Psoas muscle (tissue), 8 donors: ENCODE measurements around the gene MAPKBP1. TPM values are rescaled to one million over a fixed set of nuclear protein-coding genes. Genes with fewer than 3 reads are reported as not detected.

Experiments
- ATAC-seq, 4 donors: fragments of 200-7000 bp; cut with Tn5 transposase; one replicate each; pipeline ENCODE4 v1.9.1; 2020; ENCODE audit warnings: moderate library complexity in 3 of 4, mild to moderate bottlenecking in 2 of 4
- DNase-seq, 2 donors: peaks; one replicate each; pipeline ENCODE4 v3.0.0-alpha.2; 2020
- H3K27ac ChIP-seq: fragments of 200-600 bp; one replicate; pipeline ENCODE4 v1.8.0; 2022
- H3K27me3 ChIP-seq, 3 donors: fragments of 200-600 bp in 1 of 3; one replicate each; pipeline versions ENCODE4 v1.6.1 to v1.8.0; 2013 to 2022; ENCODE audit warnings: low read length in 2 of 3, mild to moderate bottlenecking in 2 of 3, moderate library complexity in 1 of 3; ENCODE audit not compliant: insufficient read depth in 3 of 3
- H3K36me3 ChIP-seq, 2 donors: fragments of 200-600 bp in 1 of 2; one replicate each; pipeline versions ENCODE4 v1.6.1 to v1.8.0; 2013 to 2022; ENCODE audit warnings: low read depth in 1 of 2, mild to moderate bottlenecking in 1 of 2, moderate library complexity in 1 of 2; ENCODE audit not compliant: insufficient read depth in 1 of 2
- H3K4me1 ChIP-seq: fragments of 200-600 bp; one replicate; pipeline ENCODE4 v1.8.0; 2022
- H3K4me3 ChIP-seq: fragments of 200-600 bp; one replicate; pipeline ENCODE4 v1.8.0; 2022; ENCODE audit warnings: mild to moderate bottlenecking
- H3K9me3 ChIP-seq: fragments of 200-600 bp; one replicate; pipeline ENCODE4 v1.8.0; 2022
- WGBS, 3 donors: extraction: QIAGEN DNeasy Blood & Tissue Kit; methylation state at CpG; one replicate each; pipeline versions ENCODE4 v1.1.6 to v1.1.7; 2013; 5-methylcytosine and 5-hydroxymethylcytosine counted together
- intact Hi-C, 2 donors: fragments of 100-400 bp; cut with DNase I; formaldehyde crosslinking; loops; one replicate each; pipeline versions ENCODE4 v1.11.0 to v1.14.2; 2022
- polyA plus RNA-seq, 3 donors: library from polyadenylated mRNA; stranded (reverse); fragments of 200-250 nt; gene quantifications; one replicate each; pipeline ENCODE4 v1.2.3, GENCODE V29; 2013
- total RNA-seq, 4 donors: library from RNA; stranded (reverse); fragmentation: NEBNext Ultra II Directional in 2 of 4; extraction: Animal tissue kit (Norgen Biotek cat#: 25700) in 2 of 4; gene quantifications; one replicate each; pipeline versions ENCODE4 v1.2.1 to v1.2.4, GENCODE V29; 2021 to 2023
- TF ChIP-seq, protein P1 (sequence below): fragments of 200-600 bp; IDR thresholded peaks from one replicate; pipeline ENCODE4 v1.8.0; 2022; ENCODE audit warnings: antibody characterized with exemption
- donor health status: healthy with polysubstance abuse.
- donor health status: DM: no; HTN: no; CAD: no; lungs with moderate emphysema.
- donor health status: Bipolar disorder and iron deficiency.
- donor health status: healthy.
- donor health status: DM: yes; HTN: yes; CAD: no.
- donor health status: DM: no; HTN: no; CAD: no.
- donor health status: DM: no; HTN: no; CAD: no.
- donor health status: DM: yes; HTN: yes; CAD: no.

Gene MAPKBP1
- total and polyA plus RNA-seq, 7 donors = 2.4 to 10.3 (median 7.1) TPM

DNA sequence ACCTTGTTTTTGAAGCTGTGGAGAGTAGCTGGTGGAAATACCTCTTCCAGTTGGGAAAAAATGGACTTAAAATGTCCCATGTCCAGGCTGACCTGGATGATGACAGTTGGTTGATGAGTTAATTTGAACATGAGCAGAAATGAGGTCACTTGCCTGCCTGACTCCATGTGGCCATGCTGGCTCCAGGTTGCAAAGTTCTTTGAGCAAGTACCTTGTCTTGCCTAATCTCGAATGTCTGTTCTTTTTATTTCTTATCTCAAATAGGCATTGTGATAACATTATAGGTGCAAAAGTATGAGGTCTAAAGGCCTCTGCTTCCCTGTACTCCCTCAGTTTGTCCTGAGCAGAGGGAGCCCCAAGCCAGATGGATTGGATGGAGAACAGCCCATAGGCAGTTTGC is 9.0 kb downstream of the MAPKBP1 start:
- Histone ChIP-seq H3K9me3 (no peaks in the 10 kb centered on the region), H3K4me3 (no peak overlapping the region), H3K27me3 (no peaks in the 10 kb centered on the region), H3K4me1 (peaks cover 10% of the 10 kb centered on the region), H3K36me3 (no peaks in the 10 kb centered on the region), H3K27ac (no peak overlapping the region)
- DNase-seq (no peak), ATAC-seq (no peak)
- intact Hi-C loops = no loop called here
- TF ChIP-seq, protein P1, sequence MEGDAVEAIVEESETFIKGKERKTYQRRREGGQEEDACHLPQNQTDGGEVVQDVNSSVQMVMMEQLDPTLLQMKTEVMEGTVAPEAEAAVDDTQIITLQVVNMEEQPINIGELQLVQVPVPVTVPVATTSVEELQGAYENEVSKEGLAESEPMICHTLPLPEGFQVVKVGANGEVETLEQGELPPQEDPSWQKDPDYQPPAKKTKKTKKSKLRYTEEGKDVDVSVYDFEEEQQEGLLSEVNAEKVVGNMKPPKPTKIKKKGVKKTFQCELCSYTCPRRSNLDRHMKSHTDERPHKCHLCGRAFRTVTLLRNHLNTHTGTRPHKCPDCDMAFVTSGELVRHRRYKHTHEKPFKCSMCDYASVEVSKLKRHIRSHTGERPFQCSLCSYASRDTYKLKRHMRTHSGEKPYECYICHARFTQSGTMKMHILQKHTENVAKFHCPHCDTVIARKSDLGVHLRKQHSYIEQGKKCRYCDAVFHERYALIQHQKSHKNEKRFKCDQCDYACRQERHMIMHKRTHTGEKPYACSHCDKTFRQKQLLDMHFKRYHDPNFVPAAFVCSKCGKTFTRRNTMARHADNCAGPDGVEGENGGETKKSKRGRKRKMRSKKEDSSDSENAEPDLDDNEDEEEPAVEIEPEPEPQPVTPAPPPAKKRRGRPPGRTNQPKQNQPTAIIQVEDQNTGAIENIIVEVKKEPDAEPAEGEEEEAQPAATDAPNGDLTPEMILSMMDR = no peak
- WGBS, 3 donors = 86 to 94% (median 93%) methylated on average over 1 of the region's 1 CpG

DNA sequence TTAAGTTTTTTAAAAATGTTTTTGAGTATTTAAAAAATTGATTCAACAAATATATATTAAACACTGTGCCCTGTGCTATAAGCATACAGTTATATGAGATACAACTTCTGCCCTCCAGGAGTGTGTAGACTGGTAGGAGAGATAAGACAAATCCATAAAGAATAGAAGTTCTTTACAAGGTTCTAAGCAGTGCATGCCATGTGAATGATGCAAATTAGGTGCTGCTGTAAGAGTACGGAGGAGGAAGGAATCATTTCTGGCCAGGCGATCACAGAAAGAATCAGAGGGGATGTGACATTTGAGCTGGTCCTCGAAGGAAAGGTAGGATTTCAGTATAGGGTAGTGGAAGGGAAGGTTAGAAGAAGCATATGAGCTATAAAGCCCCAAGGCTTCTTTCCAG is 14.0 kb downstream of the MAPKBP1 start:
- TF ChIP-seq, protein P1 = no peak
- ATAC-seq (no peak), DNase-seq (no peak)
- WGBS, 3 donors = 49 to 77% (median 65%) methylated on average over 3 of the region's 3 CpGs
- no peaks in the 10 kb centered on the region for H3K27me3 ChIP-seq
- H3K4me1 ChIP-seq = peaks cover 42% of the 10 kb centered on the region
- no peak overlapping the region for H3K4me3 ChIP-seq
- no peaks in the 10 kb centered on the region for H3K9me3 ChIP-seq
- H3K27ac ChIP-seq = no peak overlapping the region
- intact Hi-C loops = no loop called here
- no peaks in the 10 kb centered on the region for H3K36me3 ChIP-seq

DNA sequence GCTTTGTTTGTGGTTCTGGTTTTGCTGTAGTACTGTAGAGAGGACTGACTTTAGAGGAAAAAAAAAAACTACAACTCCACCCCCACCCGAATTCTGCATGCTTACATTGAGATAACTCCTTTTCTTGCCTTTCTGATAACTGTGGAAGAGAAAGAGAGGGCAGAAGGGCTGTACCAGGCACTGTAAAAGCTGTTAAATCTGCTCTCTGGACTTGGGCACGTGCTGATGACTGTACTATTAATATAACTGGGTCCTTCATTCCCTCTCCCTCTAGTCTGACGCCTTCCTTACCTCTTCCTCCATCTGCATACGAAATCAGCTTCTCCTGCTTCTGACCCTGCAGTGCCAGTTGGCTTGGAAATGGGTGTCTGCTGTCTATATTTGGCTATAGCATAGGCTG is 15.0 kb downstream of the MAPKBP1 start:
- no peaks in the 10 kb centered on the region for H3K36me3 ChIP-seq
- intact Hi-C loops = no loop called here

DNA sequence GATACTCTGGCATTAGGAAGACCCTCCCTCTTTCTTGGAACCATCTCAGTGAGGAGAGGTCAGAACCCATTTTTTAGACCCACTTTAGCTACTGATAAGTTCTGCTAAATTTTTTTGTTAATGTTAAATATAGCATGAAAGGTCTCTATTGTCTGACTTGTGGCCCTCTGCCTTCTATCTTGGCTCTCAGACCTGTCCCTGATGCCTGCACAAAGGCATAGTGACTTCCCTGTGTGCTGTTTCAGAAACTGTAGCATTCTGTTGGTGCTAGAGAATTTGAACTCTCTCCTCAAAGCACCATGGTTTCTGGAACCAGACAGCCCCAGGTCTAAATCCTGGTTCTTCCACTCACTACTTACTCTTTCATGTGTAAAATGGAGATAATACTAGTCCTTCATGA is 15.4 kb downstream of the MAPKBP1 start:
- ATAC-seq (no peak), DNase-seq (no peak)
- TF ChIP-seq, protein P1 = no peak
- Histone ChIP-seq H3K4me3 (no peak overlapping the region), H3K27ac (no peak overlapping the region), H3K27me3 (no peaks in the 10 kb centered on the region), H3K9me3 (no peaks in the 10 kb centered on the region), H3K4me1 (peaks cover 42% of the 10 kb centered on the region), H3K36me3 (no peaks in the 10 kb centered on the region)
- intact Hi-C loops = no loop called here

More for the DNA sequence above, 15.0 kb downstream of the MAPKBP1 start:
- H3K27me3 ChIP-seq = no peaks in the 10 kb centered on the region
- TF ChIP-seq, protein P1 = no peak
- 54 to 70% (median 56%) methylated on average over 4 of the region's 4 CpGs for WGBS, 3 donors
- DNase-seq (no peak), ATAC-seq (peak in 3 of 4 donors; percentile 29 to 58 (median 38))
- no peaks in the 10 kb centered on the region for H3K9me3 ChIP-seq
- H3K4me1 ChIP-seq = peaks cover 42% of the 10 kb centered on the region
- H3K4me3 ChIP-seq = no peak overlapping the region
- H3K27ac ChIP-seq = no peak overlapping the region

DNA sequence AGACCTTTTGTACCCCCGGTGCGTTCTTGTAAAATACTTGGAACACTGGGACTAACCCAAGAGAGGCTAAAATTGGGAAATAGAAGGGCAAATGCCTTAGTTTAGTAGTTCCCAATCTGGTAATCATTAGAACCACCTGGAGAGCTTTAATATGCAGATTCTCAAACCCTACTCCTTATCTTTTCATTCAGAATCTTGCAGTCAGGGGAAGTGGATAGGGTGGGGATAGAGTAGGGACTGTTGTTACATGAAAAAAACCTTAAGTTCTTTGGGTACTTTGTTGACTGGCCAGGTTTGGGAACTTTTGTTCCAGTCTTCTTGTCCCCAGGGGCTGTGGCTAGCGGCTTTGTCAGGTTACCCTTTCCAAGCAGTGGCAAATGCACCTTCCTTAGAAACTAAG is 15.9 kb downstream of the MAPKBP1 start:
- H3K27ac ChIP-seq = peak overlapping the region; percentile 70
- H3K4me3 ChIP-seq = no peak overlapping the region
- no peaks in the 10 kb centered on the region for H3K9me3 ChIP-seq
- WGBS, 3 donors = 85 to 93% (median 86%) methylated on average over 3 of the region's 3 CpGs
- H3K36me3 ChIP-seq = no peaks in the 10 kb centered on the region
- TF ChIP-seq, protein P1 = no peak
- intact Hi-C loops = no loop called here
- H3K4me1 ChIP-seq = peaks cover 42% of the 10 kb centered on the region
- ATAC-seq = no peak
- no peak for DNase-seq
- no peaks in the 10 kb centered on the region for H3K27me3 ChIP-seq
